CD4-positive, alpha-beta T cell treated with Interleukin-6 at 100 ng/mL for 8 hours (primary cell): ENCODE measurements around the gene KMT2C.

Source experiments
- DNase-seq: peaks from one replicate; pipeline ENCODE4 v3.0.0-alpha.2; 2020; ENCODE audit warnings: mixed read lengths, low spot score

The KMT2C gene

DNA sequence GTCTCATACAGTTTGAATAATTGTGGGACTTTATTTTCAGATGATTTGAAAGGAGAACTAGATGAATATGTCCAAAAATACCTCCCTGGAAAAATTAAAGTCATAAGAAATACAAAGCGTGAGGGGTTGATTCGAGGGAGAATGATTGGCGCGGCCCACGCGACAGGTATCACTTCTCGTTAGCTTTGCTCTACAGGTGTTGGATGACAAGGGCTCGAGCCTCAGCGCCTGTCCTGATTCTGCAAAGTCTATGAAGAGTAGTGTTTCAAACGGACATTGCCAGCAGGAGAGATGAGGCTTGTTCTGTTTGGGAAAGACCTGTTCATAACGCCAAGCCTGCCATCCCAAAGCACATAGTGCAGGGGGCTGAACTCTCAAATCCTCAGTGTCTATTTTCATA is 330.6 kb downstream of the KMT2C start:
- no peak for DNase-seq

- DNase-seq = no peak
Measured at GRCh38 chr7:152103691-152104090, 332.1 kb downstream of the KMT2C start.

GRCh38 chr7:152103066-152103465 is 332.7 kb downstream of the KMT2C start:
- no peak for DNase-seq

DNA sequence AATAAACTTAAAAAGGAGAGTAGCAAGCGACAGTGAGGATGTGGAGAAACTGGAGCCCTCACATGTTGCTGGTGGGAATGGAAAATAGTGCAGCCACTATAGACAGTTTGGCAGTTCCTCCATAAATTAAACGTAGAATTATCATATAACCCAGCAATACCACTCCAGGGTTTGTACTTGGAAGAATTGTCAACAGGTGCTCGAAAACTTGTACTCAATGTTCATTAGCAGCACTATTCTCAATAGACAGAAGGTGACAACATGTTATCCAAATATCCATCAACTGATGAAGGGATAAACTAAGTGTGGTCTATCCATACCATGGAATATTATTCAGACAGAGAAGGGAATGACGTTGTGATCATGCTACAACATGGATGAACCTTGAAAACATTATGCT is 338.5 kb downstream of the KMT2C start:
- DNase-seq = no peak

DNA sequence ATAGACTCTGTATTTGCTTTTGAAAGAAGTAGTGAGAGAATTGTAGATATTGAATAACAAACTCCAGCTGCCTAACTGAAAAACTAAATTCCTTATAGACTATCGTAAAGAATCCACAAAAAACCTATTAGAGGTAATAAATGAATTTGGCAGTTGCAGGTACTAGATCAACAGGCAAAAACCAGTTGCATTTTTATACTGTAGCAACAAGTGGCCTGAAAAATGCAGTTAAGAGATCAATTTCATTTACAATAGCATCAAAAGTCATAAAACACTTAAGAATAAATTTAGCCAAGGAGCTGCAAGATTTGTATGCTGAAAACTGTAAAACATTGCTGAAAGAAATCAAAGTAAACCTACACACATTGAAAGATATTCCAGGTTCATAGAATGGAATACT is 340.0 kb downstream of the KMT2C start:
- DNase-seq = no peak

GRCh38 chr7:152093717-152094116 is 342.1 kb downstream of the KMT2C start:
- DNase-seq = no peak

DNA sequence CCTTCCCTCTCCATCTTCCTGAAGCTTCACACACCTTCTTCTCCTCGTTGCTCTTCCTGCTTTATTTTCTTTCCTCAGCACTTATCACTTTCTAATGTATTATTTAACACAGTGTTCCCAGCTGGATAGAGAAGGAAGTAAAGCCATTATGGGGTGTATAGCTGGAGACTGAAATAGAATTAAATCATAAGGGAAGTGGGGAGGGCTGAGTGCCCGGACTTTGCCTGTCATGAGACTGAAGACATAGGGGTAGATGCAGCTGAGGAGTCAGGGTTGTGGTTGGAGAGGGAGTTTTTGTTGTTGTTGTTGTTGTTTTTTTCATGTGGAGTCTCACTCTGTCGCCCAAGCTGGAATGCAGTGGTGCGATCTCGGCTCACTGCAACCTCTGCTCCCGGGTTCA is 345.1 kb downstream of the KMT2C start:
- no peak for DNase-seq

DNA sequence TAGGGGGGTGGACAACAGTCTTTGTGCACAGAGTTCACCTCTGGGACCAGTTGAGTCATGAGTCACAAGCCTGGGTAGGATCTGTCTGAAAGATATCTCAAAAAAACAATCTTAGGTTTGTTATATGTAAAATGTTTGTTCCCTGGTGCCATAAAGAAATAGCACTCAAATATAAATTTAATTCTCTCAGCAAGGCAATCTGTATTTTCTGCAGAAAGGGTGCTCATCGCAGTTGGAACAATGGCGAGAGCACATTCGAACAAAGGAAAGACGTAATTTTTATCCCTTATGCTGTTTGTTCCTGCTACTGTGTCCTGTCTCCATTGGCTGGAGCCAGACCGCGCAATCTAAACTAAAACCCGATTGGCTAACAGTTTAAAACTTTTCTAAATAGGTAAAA is 346.6 kb downstream of the KMT2C start:
- DNase-seq = no peak

DNA sequence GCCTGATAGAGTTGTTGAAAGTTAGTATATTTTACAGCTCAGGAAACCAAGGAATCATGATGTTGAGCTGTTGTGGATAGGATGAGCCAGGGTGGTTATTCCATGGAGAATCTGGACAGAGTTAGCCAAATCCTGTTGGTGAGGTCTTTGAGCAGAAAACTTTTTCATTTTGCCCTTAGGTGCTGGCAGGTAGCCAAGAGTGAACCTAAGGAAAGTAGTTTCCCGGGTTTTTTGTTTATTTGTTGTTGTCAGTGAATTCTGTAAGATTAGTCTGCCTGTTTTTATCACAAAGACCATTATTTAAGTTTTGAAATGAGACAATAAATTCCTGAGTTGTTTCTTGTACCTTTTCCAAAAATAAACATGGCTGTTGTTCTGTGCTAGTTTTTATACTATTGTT is 349.3 kb downstream of the KMT2C start:
- DNase-seq = no peak

DNA sequence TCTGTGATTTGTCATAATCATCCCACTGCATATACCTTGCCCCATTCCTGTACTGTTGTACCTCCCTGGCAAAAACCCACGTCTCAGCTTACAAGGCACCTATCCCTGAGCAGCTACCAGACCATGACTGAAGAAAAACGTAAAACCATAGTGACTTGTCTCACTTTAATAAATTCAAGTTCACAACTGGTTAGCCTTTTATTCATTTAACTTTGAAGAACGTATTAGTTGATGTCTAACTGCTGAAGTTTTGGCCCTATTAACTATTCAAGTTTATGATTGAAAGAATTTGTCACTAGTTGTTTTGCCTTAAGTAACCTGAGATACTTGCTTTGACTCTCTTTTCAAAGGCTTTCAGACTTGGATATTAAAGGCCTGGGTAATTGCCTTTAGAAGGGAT is 350.7 kb downstream of the KMT2C start:
- DNase-seq = no peak
